ENCODE data around the gene NCR2.
A peak's percentile ranks its signal among the peaks of the same experiment; 100 is the strongest.

Gene NCR2

DNA sequence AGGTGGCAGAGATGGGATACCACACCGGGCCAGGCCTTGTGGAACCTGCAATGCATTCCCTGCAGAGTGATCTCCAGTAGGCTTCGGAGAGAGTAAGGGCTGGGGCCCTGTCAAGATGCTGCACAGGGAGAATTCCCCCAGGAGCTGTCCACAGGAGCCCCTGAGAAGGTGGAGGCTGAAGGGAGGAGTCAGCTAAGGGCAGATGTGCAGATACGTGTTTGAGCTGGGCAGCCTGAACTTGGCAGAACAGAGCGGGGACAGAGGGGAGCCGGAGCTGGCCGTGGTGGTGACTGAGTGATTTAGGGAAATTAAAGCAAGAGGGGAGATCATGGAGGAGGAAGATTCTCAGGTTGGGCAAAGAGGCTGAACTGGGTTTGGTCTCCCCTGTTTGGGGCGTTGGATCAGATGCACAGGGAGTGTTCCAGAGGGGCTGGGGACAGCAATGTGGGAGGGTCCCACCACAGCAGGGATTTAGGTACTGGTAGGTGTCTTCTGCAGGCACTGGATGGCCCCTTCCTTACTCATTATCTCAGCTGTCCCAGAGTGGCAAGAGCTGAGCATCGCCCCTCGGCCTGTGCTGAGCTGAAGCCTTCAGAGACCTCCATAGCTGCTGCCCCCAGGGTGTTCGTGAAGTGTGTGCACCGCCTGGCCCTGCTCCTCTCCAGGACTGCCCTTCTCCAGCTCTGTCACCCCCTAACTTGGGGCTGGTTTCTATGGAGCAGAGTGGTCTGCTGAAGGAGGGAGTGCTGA lies 3.8 kb upstream of the NCR2 start:
- DNase-seq: no peak

DNA sequence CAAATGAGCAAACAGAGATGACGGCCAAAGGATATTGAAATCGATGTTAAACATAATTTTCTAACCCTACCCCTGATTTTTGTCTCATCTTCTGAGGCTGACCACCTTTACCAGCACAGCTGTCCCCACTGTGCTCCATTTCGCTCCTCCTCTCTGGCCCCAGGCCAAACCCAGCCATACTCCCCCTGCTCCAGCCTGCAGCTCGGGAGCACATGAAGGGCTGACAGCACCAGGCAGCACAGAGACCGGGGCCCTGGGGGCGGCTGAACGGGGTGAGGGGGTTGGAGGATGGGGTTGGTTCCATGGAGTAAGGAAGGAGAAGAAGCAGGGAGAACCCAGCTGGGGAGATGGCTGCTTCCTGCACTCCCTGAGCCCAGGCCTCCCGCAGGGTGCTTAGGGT lies 3.2 kb upstream of the NCR2 start:
- no peak for DNase-seq

DNA sequence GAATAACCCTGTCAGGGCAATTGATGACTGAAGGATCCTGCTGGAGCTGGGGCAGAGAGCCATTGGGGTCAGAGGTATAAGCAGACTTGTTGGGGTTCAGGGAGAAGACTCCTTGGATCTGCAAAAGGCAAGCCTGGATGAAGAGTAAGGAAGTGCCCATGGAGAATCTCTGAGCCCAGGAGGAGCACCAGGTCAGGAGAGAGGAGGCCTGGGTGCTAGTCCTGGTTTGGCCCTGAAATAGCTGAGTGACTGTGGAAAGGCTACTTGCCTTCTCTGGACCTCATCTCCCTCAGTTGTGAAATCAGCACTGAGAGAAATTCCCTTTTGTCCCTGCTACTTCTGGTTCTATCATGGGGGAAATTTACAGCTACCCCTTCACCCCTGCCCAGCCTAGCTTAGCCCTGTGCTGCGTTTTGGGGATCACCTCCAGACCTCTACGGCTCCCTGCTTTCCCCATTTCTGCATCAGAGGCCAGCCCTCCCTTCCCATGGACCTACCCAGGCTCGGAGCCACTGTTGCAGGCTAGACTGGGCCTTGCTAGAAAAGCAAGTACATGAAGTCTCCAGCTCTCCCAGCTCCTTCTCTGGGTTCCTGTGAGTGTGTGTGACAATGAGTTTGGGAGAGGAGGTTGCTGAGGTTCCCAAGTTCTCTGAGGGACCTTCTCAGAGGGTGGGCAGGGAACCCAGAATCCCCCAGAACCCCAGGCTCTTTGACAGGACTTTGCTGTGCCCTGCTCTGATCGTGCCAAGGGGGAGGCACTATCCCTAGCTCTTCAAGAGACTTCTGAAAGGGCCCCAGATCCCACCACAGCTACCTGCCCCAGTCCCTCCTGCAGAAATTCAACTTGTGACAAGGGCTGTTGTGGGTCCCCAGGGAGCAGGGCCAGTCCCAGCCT lies 2.3 kb upstream of the NCR2 start:
- no peak for DNase-seq

DNA sequence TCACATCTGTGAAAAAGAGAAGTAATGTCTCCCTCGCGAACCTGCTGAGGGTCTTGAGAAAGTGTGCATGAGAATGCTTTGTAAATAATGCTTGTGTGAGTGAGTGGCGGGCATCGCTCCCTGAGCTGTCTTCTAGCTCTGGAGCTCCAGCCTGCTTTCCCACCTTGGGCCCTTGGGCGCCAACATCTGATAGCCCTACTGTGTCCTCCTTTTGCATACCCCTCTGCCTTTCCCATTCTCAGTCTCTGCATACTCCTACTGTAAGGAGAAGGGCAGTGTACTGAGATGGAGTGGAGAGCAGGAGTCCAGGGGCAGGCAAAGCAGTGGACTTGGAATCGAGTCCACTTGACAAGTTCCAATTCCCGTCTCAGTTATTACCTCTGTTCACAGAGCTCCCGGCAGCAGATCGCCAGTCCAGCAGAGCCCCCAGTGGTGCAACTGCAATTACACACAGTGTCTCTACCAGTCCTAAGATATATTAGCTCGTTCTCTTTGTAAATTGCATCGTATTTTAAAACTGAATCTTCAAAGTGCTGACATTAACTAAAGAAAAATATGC lies 847 bp upstream of the NCR2 start:
- no peak for DNase-seq

DNA sequence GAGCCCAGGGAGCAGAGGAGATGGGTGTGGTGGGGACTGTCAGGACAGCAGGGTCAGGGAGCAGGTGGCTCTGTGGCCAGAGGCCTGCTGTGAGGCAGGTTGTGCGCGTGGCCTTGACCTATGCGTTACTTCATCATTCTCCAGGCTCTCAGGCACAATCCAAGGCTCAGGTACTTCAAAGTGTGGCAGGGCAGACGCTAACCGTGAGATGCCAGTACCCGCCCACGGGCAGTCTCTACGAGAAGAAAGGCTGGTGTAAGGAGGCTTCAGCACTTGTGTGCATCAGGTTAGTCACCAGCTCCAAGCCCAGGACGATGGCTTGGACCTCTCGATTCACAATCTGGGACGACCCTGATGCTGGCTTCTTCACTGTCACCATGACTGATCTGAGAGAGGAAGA lies 535 bp downstream of the NCR2 start:
- DNase-seq: no peak

DNA sequence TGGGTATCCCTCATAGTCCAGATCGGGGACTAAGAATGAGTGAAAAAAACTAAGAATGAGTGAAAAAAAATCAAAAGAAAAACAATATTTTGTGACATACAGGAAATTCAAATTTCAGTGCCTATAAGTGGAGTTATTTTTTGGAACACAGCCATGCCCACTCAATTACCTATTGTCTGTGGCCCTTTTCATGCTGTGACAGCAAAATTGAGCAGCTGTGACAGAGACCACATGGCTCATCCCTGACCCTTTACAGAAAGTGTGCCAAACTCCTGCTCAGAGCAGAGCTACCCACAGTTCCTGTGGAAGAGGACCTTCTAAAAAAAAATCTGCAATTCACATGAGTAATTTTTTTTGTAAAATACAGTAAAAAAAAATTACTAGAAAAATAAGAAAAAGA lies 1.4 kb downstream of the NCR2 start:
- no peak for DNase-seq

DNA sequence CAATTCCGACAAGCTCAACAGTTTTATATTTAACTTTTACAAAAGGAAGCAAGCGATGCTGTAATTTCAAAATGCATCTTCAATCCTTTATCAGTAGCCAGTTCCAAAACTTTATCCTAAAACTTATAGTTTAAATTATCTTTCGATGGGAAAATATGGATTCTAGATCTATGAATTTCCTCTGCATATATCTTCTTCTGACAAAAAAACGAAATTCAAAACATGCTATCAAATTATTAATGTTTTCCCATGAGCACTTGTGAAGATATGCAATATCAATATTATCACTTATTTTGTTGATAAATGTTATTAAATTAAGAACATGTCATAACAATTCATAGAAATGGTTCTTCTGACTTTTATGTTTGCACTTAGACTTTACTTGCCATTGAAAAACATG lies 2.3 kb downstream of the NCR2 start:
- DNase-seq: no peak

DNA sequence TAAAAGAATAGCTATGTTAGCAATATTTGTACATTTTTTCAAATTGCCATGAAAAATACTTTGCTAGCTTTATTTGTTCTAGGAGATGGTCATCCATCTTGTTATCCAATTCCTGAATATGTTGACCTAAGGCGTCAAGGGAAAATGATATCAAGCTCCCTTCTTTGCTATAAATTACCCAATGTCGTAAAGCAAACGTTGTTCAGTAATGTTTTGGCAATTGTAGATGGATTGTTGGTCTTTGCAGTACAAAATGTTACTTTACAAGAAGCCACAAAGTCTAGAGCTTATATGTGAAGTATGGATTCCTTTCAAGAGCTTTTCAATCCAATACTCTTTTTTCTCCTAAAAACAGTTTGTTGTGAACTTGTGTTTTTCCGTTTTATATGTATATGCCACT lies 3.3 kb downstream of the NCR2 start:
- no peak for DNase-seq

DNA sequence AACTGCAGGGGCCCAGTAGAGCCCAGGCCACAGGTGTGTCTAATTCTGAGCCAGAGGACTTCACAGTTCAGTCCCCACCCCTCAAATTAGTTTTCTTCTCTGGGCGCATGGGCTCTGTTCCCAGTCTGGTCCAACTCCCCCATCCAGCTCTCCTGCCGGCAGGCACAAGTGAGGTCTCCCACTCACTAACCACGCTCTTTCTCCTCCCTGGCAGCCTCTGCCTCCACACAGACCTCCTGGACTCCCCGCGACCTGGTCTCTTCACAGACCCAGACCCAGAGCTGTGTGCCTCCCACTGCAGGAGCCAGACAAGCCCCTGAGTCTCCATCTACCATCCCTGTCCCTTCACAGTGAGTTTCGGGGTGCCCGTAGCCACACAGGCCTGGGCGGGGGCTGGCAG lies 6.2 kb downstream of the NCR2 start:
- DNase-seq: no peak

DNA sequence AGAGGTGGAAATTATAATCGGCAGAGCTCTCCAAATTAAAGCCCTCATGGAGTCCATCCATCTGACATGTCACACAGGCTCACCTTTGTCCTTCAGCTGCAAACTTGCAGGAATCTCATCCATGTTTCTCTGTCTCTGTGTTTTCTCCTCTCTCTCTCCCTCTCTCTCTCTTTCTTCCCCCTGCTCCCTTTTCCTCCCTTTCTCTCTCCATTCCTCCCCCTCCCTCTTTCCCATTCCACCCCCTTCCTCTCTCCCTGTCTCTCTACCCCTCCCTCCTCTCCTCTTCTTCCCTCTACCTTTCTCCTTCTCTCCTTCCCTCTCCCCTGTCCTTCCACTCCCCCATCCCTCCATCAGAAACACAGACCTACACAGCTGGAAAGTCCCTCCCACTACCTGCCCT lies 6.8 kb downstream of the NCR2 start:
- no peak for DNase-seq

DNA sequence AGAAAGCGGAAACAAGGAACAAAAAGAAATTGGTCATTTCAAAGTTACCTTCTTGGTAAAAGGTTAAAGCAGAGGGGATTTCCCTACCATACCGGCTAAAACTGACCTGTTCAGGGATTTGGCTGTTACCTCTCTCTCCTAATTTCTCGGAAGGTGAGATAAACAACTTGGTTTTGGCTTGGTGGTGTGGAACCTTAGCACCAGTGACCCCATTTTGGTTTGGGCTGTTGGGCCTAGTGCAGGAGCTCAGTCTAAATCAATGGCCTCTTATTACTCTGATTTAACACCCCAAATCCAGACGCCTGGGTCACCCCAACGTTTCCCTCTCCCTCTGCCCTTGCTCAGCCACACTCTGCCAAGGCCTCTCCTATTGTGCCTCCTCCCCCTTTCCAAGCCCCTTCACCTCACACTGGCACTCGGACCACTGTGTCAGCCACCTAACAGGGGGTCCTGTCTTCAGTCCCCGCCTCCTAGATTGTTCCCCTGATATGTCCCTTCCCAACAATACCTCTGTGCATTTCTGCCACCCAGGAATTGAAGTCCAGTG lies 8.3 kb downstream of the NCR2 start:
- DNase-seq: no peak

DNA sequence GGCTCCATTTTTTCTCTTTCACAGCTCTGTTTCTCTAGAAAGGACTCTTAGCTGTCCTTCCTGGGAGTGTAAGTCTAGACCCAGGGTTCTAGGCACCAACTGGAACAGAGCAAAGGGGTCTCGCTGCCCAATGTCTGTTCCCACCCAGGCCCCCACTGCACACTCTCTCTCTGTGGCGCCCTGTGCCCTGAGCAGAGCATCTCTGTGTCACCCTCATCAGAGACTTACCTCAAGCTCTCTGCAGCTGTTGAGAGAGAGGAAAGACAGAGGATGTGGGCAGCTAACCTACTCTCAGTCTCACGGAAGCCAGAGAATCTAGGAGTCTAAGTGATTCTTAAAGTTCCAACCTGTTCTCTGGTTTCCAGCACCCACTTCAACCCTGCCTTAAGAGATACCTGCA lies 9.5 kb downstream of the NCR2 start:
- DNase-seq: peak; percentile 31

DNA sequence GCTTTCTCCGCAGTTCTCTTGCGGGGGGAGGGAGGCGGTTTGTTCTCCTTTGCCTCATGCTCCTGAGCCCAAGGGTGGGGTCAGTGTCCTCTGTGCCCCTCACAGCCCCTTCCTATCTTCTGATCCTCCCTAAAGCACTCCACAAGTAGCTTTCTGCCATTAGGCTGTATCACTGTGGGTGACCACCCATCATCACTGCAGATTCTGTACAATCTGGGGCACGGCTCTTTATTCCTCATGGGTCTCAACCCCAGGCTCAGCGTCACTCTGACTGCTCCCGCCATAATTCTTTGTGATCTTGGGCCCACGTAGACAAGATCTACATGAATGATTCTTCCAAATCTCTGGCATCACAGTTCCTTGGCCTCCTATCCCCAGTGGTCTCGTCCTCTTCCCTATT lies 10.5 kb downstream of the NCR2 start:
- no peak for DNase-seq

DNA sequence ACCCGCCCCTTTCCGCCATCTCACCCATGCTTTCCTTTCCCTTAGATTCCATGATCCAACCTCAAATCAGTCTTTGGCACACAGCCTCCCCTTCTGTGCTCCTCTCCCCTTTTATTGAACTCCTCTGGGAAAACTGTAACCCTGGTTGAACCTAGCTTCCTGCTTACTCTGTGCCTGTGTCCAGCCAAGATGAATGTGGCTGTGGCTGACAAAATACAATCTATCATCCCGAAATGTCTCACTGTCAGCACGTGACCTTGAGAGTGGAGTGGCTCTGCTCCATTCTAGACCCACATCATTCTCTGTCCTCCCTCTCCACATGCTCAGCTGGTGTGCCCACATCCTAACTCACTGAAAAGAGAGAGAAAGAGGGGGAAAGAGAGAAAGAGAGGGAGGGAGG lies 11.0 kb downstream of the NCR2 start:
- DNase-seq: no peak

DNA sequence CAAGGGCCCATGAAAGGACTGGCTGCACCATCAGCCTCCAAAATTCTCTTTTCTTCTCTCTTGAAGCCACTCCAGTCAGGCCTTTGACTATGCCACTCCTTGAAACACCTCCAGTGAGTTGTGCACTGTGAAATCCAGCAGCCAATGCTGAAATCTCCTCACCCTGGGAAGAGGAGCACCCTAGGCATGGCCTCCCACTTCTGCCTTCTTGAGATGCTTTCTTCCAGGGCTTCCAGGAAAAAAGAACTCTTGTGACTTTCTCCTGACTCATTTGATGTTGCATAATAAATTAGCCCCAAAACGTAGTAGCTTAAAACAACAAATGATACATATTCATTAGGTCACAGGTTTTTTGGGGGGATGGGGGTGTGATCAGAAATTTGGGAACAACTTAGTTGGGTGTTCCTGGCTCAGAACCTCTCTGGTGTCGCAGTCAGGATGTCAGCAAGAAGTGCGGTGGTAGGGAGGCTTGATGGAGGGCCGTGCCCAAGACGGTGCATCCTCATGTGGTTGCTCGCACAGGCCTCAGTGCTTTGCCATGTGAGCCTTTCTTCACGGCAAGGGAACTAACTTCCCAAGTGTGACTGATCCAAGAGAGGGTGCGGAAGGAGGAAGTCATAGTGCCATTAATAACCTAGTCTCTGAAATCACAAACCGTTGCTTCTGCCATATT lies 12.1 kb downstream of the NCR2 start:
- no peak for DNase-seq

DNA sequence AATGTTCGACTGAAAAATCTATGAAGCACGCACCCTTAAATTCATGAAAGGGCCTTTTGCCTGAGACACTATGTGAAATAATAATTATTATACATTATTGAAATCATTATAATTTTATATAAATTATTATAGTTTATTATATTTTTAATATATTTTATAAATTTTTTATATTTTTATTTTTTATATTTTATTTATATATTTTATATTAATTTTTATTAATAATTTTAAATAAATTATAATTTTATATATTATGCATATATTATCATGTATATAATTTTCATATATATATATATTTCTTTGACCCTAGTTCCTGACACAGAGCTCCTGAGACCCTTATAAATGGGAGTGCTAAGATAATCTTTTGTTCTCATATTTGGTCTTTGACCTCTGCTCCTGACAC lies 13.5 kb downstream of the NCR2 start:
- no peak for DNase-seq

DNA sequence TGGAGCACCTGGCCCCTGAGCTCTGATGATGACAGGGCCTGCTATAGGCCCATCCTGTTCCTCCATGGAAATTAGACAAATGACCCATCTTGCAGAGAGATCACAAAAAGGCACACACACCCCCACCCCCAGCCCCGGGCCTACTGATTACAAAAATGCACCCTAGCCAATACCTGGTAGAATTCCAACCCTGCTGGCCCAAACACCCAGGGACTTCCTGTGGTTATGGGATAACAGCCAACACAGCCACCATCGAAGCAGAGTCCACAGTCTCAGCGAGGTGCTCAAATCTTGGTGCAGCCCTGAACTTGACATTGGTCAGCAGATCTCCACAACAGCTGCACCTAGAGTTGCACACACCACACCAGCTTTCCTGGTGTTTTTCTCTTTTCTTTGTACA lies 17.0 kb downstream of the NCR2 start:
- DNase-seq: no peak

DNA sequence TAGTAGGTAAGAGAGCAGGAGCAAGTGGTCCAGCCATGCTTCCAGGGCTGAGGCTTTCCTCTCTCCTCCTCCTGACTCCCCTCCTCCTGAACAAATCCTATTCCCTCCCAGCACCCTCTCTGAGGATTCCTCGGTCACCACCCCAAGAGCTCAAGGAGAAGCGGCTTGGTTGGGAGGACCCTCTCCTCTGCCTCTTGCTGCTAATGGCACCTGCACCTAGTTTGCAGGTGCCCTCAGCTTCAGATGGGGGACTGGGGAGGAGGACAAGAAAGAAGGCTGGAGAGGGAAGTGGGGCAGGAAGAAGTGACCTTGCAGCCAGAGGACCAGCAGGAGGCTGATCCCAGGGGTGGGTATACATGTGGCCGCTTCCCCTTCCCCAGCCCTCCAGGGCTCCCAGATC lies 17.5 kb downstream of the NCR2 start:
- no peak for DNase-seq

DNA sequence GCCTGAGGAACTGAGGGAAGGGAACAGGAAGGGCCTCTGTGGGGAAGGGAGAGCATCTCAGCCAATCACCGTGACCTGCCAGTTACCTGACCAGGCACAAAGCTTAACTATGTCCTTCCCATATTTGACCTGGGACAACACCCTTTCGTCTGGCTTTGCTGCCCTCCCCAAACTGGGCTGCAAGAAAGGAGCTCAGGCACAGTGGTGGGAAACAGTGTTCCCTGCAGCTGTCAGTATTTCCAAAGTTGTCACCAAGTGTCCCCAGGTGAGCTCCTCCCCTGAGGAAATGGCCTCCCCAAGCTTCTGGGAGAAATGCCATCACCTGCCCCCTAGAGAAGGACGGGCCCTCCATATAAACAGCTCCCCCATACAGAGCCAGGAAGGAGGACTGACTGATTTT lies 17.9 kb downstream of the NCR2 start:
- no peak for DNase-seq

DNA sequence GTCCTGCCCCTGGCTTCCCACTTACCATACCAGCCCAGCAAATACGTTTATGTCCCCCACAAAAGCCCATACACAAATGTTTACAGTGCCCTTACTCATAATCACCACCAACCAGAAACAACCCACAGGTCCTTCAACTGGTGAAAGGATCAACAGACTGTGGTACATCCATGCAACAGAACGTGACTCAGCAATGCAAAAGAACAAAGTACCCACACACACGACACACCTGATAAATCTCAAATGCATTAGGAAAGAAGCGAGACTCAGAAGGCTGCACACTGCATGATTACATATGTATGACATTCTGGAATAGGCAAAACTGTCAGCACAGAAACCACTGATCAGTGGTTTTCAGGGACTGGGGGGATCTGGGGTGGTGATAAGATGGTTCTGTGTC lies 20.5 kb downstream of the NCR2 start:
- DNase-seq: no peak

DNA sequence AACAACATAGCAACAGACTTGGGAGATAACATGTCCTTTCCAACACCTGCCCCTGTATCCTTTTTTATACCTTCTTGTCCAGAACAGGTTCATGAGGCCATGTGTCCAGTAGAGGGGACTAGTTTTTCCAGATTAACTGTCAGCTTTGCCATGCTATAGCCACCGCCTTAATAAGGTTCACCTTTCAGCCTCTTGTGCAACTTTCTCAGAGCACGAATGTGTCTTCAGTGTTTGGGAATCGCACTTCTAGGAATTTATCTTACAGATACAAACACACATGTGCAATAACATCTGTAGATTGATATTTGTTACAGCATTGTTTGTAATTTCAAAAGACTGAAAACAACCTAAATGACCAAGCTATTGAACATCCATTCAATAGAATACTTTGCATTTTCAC lies 21.4 kb downstream of the NCR2 start:
- no peak for DNase-seq

DNA sequence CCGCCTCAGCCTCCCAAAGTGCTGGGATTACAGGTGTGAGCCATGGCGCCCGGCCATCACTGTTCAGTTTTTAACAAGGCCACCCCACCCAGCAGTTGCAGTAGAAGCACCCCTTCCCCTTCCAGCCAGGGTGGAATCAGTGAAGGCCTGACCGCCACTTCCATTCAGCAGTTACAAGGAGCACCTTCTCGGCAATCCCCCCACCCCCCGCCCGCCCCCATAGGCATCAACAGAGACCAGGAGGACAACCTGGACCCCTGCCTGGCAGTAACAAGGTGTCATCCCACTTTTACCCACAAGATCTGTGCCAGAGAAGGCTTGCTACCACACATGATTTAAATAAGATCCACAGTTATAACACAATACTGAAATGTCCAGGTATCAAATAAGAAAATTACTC lies 23.1 kb downstream of the NCR2 start:
- no peak for DNase-seq

DNA sequence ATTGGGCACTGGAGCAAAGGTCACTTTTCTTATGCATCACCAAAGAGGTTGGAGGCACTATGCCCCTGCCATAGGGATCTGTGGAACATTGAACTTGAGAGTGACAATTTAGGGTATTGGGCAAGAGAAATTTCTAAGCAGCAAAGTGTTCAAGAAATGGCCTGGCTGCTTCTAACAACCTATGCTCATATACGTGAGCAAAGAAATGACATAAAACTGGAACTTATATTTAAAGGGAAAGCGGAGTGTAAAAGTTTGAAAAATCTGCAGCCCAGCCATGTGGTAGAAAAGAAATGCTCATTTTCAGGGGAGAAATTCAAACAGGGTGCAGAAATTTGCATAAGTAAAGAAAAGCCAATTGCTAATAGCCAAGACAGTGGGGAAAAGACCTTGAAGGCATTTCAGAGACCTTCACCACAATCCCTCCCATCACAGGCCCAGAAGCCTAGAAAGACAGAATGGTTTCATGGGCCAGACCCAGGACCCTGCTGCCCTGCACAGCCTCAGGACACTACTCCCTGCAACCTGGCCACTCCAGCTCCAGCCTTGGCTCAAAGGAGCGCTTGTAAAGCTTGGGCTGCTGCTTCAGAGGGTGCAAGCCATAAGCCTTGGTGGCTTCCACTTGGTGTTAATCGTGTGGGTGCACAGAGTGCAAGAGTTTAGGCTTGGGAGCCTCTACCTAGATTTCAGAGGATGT lies 24.4 kb downstream of the NCR2 start:
- DNase-seq: no peak
